GM23338 (cell line): Measurements from ENCODE around the gene CDH4. TPM values are rescaled to one million over a fixed set of nuclear protein-coding genes. Genes with fewer than 3 reads are reported as not detected.

Experiments used
- ATAC-seq: fragments of 200-7000 bp; cut with Tn5 transposase; 3 replicates; pipeline ENCODE4 v1.9.1; 2020
- DNase-seq: peaks from one replicate; pipeline ENCODE4 v3.0.0-alpha.2; 2015; ENCODE audit warnings: low spot score
- H2AFZ ChIP-seq: fragments of 200-600 bp; sonication (generic); 2 replicates; pipeline ENCODE4 v1.8.0; 2016; ENCODE audit warnings: antibody characterized with exemption, mild to moderate bottlenecking, moderate library complexity
- H3F3A ChIP-seq: fragments of 200-600 bp; sonication (generic); replicated peaks from 2 replicates; pipeline ENCODE4 v1.8.0; 2017; ENCODE audit warnings: antibody characterized with exemption, mixed run types, low read depth
- H3K27ac ChIP-seq: fragments of 200-600 bp; sonication (generic); 2 replicates; pipeline ENCODE4 v1.6.1; 2016; ENCODE audit warnings: low read depth
- H3K27me3 ChIP-seq: fragments of 200-600 bp; sonication (generic); 2 replicates; pipeline ENCODE4 v1.8.0; 2016; ENCODE audit warnings: mild to moderate bottlenecking, mixed run types, moderate library complexity; ENCODE audit not compliant: insufficient read depth
- H3K36me3 ChIP-seq: fragments of 200-600 bp; sonication (generic); 2 replicates; pipeline ENCODE4 v1.8.0; 2016; ENCODE audit warnings: mild to moderate bottlenecking; ENCODE audit not compliant: insufficient read depth
- H3K4me1 ChIP-seq: fragments of 200-600 bp; sonication (generic); 2 replicates; pipeline ENCODE4 v1.8.0; 2016; ENCODE audit warnings: mild to moderate bottlenecking, moderate library complexity; ENCODE audit not compliant: insufficient read depth
- H3K4me2 ChIP-seq: fragments of 200-600 bp; sonication (generic); 2 replicates; pipeline ENCODE4 v1.7.1; 2017; ENCODE audit warnings: mixed run types
- H3K4me3 ChIP-seq: fragments of 200-600 bp; sonication (generic); 2 replicates; pipeline ENCODE4 v1.6.1; 2016; ENCODE audit warnings: mixed run types
- H3K79me2 ChIP-seq: fragments of 200-600 bp; sonication (generic); replicated peaks from 2 replicates; pipeline ENCODE4 v1.8.0; 2017; ENCODE audit warnings: mild to moderate bottlenecking; ENCODE audit not compliant: insufficient read depth
- H3K9me2 ChIP-seq: fragments of 200-600 bp; sonication (generic); 2 replicates; pipeline ENCODE4 v1.8.0; 2017; ENCODE audit not compliant: insufficient read depth
- H4K20me1 ChIP-seq: fragments of 200-600 bp; sonication (generic); replicated peaks from 2 replicates; pipeline ENCODE4 v1.8.0; 2017; ENCODE audit warnings: mild to moderate bottlenecking; ENCODE audit not compliant: insufficient read depth
- H3K27ac Mint-ChIP-seq: 2 replicates; pipeline ENCODE4 v1.8.0; 2020; ENCODE audit warnings: inconsistent platforms, mild to moderate bottlenecking, moderate library complexity, mixed read lengths
- H3K27me3 Mint-ChIP-seq: 3 replicates; pipeline ENCODE4 v1.8.0; 2022; ENCODE audit warnings: low read depth, mild to moderate bottlenecking, moderate library complexity, mixed read lengths, inconsistent platforms; ENCODE audit not compliant: insufficient read depth, poor library complexity
- H3K36me3 Mint-ChIP-seq: 3 replicates; pipeline ENCODE4 v1.8.0; 2021; ENCODE audit warnings: low read depth, mild to moderate bottlenecking, inconsistent platforms, moderate library complexity, mixed read lengths
- H3K4me1 Mint-ChIP-seq: 3 replicates; pipeline ENCODE4 v1.8.0; 2020; ENCODE audit warnings: mild to moderate bottlenecking, inconsistent platforms, mixed read lengths
- H3K4me3 Mint-ChIP-seq: 3 replicates; pipeline ENCODE4 v1.8.0; 2021; ENCODE audit warnings: moderate library complexity, mild to moderate bottlenecking, inconsistent platforms, mixed read lengths
- H3K9me3 Mint-ChIP-seq: 3 replicates; pipeline ENCODE4 v1.8.0; 2020; ENCODE audit warnings: moderate library complexity, mild to moderate bottlenecking, inconsistent platforms, mixed read lengths
- CREB1 ChIP-seq: fragments of 250-450 bp; sonication (Bioruptor Pico); IDR thresholded peaks from 2 replicates; pipeline ENCODE4 v1.5.0; 2020; ENCODE audit warnings: low read depth, mild to moderate bottlenecking, moderate library complexity
- ETS1 ChIP-seq: IDR thresholded peaks from 2 replicates; pipeline ENCODE4 v1.6.1; 2016; ENCODE audit warnings: antibody characterized with exemption
- EZH2 ChIP-seq: fragments of 200-600 bp; sonication (generic); IDR thresholded peaks from one replicate; pipeline ENCODE4 v1.8.0; 2017; ENCODE audit warnings: antibody characterized with exemption, mild to moderate bottlenecking, low read depth; ENCODE audit not compliant: unreplicated experiment
- JUNB ChIP-seq: IDR thresholded peaks from one replicate; pipeline ENCODE4 v1.6.1; 2016; ENCODE audit warnings: antibody characterized with exemption; ENCODE audit not compliant: unreplicated experiment
- NANOG ChIP-seq: IDR thresholded peaks from 2 replicates; pipeline ENCODE4 v1.6.1; 2016; ENCODE audit warnings: antibody characterized with exemption, borderline replicate concordance
- POLR2AphosphoS5 ChIP-seq: IDR thresholded peaks from 2 replicates; pipeline ENCODE4 v1.6.1; 2016; ENCODE audit warnings: antibody characterized with exemption, low read depth
- REST ChIP-seq: IDR thresholded peaks from one replicate; pipeline ENCODE4 v1.6.1; 2018; ENCODE audit warnings: antibody characterized with exemption; ENCODE audit not compliant: unreplicated experiment
- STAT1 ChIP-seq: IDR thresholded peaks from one replicate; pipeline ENCODE4 v1.6.1; 2016; ENCODE audit warnings: antibody characterized with exemption; ENCODE audit not compliant: unreplicated experiment
- ZNF114 ChIP-seq: fragments of 250-450 bp; sonication (Bioruptor Pico); IDR thresholded peaks from 2 replicates; pipeline ENCODE4 v1.5.0; 2020; ENCODE audit warnings: mild to moderate bottlenecking, moderate library complexity
- ZNF331 ChIP-seq: fragments of 250-450 bp; sonication (Bioruptor Pico); IDR thresholded peaks from 2 replicates; pipeline ENCODE4 v1.5.0; 2020; ENCODE audit warnings: low read depth, mild to moderate bottlenecking, moderate library complexity
- ZNF462 ChIP-seq: fragments of 250-450 bp; sonication (Bioruptor Pico); IDR thresholded peaks from 2 replicates; pipeline ENCODE4 v1.5.0; 2020; ENCODE audit warnings: mild to moderate bottlenecking, moderate library complexity
- polyA plus RNA-seq: library from polyadenylated mRNA; unstranded; fragments of >200 nt; fragmentation: Nextera tagmentation; extraction: Ambion mirVana; gene quantifications from 2 replicates; pipeline ENCODE4 v1.2.1, GENCODE V29; 2016
- total RNA-seq: library from RNA; depleted of rRNA; stranded (reverse); fragments of >200 nt; shearing (Covaris generic); gene quantifications from 2 replicates; pipeline ENCODE4 v1.2.3, GENCODE V29; 2014

Gene CDH4
- total and polyA plus RNA-seq, 2 experiments from 2014 or later = 1.2 to 4.2 TPM

- H4K20me1 ChIP-seq = no peaks in the 10 kb centered on the region
- H3K27ac Mint-ChIP-seq = no peak overlapping the region
- H3K36me3 Mint-ChIP-seq = no peaks in the 10 kb centered on the region
- no peaks in the 10 kb centered on the region for H3K9me2 ChIP-seq
- no peaks in the 10 kb centered on the region for H3K36me3 ChIP-seq
- no peaks in the 10 kb centered on the region for H3K27me3 ChIP-seq
- no peaks in the 10 kb centered on the region for H3K79me2 ChIP-seq
- DNase-seq (no peak), ATAC-seq (no peak)
- H3K9me3 Mint-ChIP-seq = no peaks in the 10 kb centered on the region
- peaks cover 6% of the 10 kb centered on the region for H3K27me3 Mint-ChIP-seq
- TF ChIP-seq ZNF114 (CRISPR knock-in tag) = no peak
- H2AFZ ChIP-seq = no peak overlapping the region
- no peak overlapping the region for H3K27ac ChIP-seq
- no peaks in the 10 kb centered on the region for H3K4me1 ChIP-seq
- no peak overlapping the region for H3K4me3 ChIP-seq
- H3K4me2 ChIP-seq = no peak overlapping the region
- no peaks in the 10 kb centered on the region for H3K4me1 Mint-ChIP-seq
- no peaks in the 10 kb centered on the region for H3F3A ChIP-seq
- H3K4me3 Mint-ChIP-seq = no peak overlapping the region
Observed at GRCh38 chr20:61881416-61881815, 629.4 kb downstream of the CDH4 start.

GRCh38 chr20:61881861-61882260 lies 629.8 kb downstream of the CDH4 start:
- ATAC-seq = no peak
- TF ChIP-seq EZH2 (no peak), ZNF114 (CRISPR knock-in tag) (no peak), ETS1 (no peak), JUNB (no peak), ZNF331 (no peak), POLR2AphosphoS5 (no peak), REST (no peak), CREB1 (CRISPR knock-in tag) (no peak), STAT1 (no peak), ZNF462 (CRISPR knock-in tag) (no peak), NANOG (no peak)

More at GRCh38 chr20:61881861-61882260, 629.8 kb downstream of the CDH4 start:
- no peaks in the 10 kb centered on the region for H3K4me1 Mint-ChIP-seq
- Histone ChIP-seq H3K4me1 (no peaks in the 10 kb centered on the region), H3K4me2 (no peak overlapping the region), H3K9me2 (no peaks in the 10 kb centered on the region), H2AFZ (no peak overlapping the region), H3K27me3 (no peaks in the 10 kb centered on the region), H3F3A (no peaks in the 10 kb centered on the region), H4K20me1 (no peaks in the 10 kb centered on the region), H3K4me3 (no peak overlapping the region), H3K79me2 (no peaks in the 10 kb centered on the region), H3K27ac (no peak overlapping the region), H3K36me3 (no peaks in the 10 kb centered on the region)
- no peak overlapping the region for H3K4me3 Mint-ChIP-seq
- no peak for DNase-seq
- no peak overlapping the region for H3K27ac Mint-ChIP-seq
- H3K36me3 Mint-ChIP-seq = no peaks in the 10 kb centered on the region
- H3K27me3 Mint-ChIP-seq = peaks cover 6% of the 10 kb centered on the region
- no peaks in the 10 kb centered on the region for H3K9me3 Mint-ChIP-seq
